Neural crest cell (in vitro differentiated cells): ENCODE results near the gene HOGA1. TPM values are rescaled to one million over a fixed set of nuclear protein-coding genes. Genes with fewer than 3 reads are reported as not detected.
A peak's percentile ranks its signal among the peaks of the same experiment; 100 is the strongest.

Source experiments
- DNase-seq: peaks from one replicate; pipeline ENCODE4 v3.0.0; 2021; ENCODE audit warnings: low read depth, mixed read lengths, low spot score
- H3K27ac Mint-ChIP-seq: one replicate; pipeline ENCODE4 v1.8.0; 2021; ENCODE audit warnings: mild to moderate bottlenecking, mixed read lengths; ENCODE audit not compliant: unreplicated experiment
- H3K27me3 Mint-ChIP-seq: 2 replicates; pipeline ENCODE4 v1.8.0; 2021; ENCODE audit warnings: low read depth, mild to moderate bottlenecking, mixed read lengths
- H3K36me3 Mint-ChIP-seq: 2 replicates; pipeline ENCODE4 v1.8.0; 2021; ENCODE audit warnings: low read depth, mild to moderate bottlenecking, mixed read lengths
- H3K4me1 Mint-ChIP-seq: 2 replicates; pipeline ENCODE4 v1.8.0; 2021; ENCODE audit warnings: mixed read lengths
- H3K4me3 Mint-ChIP-seq: one replicate; pipeline ENCODE4 v1.8.0; 2021; ENCODE audit warnings: mild to moderate bottlenecking, mixed read lengths
- H3K9me3 Mint-ChIP-seq: 2 replicates; pipeline ENCODE4 v1.8.0; 2021; ENCODE audit warnings: mixed read lengths
- total RNA-seq: library from RNA; stranded (reverse); gene quantifications from 2 replicates; pipeline ENCODE4 v1.2.1, GENCODE V29; 2021
- TF ChIP-seq, protein P1 (sequence below): fragments of 200-600 bp; sonication (generic); conservative IDR thresholded peaks from 2 replicates; pipeline ENCODE4 v1.5.0; 2021; ENCODE audit warnings: antibody characterized with exemption, mild to moderate bottlenecking

HOGA1 gene
- total RNA-seq, 1 donor from 2014 or later: 0.23 TPM

DNA sequence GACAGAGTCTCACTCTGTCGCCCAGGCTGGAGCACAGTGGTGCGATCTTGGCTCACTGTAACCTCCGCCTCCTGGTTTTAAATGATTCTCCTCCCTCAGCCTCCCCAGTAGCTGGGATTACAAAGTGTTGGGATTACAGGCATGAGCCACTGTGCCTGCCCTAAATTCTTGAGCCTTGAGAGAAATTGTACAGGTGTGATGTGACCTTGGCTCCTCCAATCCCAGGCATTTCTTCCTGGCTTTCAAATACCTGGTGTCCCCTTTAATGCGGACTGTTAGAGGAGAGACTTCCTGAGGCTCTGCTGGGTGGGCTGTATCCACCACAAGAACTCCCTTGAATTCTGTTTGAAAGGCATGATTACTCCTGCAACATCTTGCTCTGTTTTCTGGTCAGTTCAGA, 34.1 kb downstream of the HOGA1 start:
- Mint-ChIP-seq H3K27ac (no peak overlapping the region), H3K36me3 (no peaks in the 10 kb centered on the region), H3K4me3 (no peak overlapping the region), H3K4me1 (no peaks in the 10 kb centered on the region), H3K9me3 (no peaks in the 10 kb centered on the region), H3K27me3 (no peaks in the 10 kb centered on the region)
- no peak for DNase-seq
- TF ChIP-seq, protein P1, sequence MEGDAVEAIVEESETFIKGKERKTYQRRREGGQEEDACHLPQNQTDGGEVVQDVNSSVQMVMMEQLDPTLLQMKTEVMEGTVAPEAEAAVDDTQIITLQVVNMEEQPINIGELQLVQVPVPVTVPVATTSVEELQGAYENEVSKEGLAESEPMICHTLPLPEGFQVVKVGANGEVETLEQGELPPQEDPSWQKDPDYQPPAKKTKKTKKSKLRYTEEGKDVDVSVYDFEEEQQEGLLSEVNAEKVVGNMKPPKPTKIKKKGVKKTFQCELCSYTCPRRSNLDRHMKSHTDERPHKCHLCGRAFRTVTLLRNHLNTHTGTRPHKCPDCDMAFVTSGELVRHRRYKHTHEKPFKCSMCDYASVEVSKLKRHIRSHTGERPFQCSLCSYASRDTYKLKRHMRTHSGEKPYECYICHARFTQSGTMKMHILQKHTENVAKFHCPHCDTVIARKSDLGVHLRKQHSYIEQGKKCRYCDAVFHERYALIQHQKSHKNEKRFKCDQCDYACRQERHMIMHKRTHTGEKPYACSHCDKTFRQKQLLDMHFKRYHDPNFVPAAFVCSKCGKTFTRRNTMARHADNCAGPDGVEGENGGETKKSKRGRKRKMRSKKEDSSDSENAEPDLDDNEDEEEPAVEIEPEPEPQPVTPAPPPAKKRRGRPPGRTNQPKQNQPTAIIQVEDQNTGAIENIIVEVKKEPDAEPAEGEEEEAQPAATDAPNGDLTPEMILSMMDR: no peak

DNA sequence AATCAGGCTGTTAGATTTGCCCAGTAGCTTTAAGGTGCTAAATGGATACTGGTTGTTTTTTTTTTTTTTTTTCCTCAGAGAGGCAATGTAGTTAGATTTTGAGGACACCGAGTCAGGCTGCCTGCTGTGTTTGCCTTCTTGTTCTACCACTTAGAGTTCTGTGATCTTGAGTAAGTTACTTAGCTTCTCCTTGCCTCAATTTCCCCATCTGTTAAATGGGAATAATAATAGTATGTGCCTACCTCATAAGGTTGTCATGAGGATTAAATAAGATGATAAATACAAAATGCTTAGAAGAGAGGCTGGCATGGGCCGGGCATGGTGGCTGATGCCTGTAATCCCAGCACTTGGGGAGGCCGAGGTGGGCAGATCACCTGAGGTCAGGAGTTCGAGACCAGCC, 34.5 kb downstream of the HOGA1 start:
- TF ChIP-seq, protein P1: no peak
- Mint-ChIP-seq H3K27ac (no peak overlapping the region), H3K9me3 (no peaks in the 10 kb centered on the region), H3K4me1 (no peaks in the 10 kb centered on the region), H3K27me3 (no peaks in the 10 kb centered on the region), H3K36me3 (no peaks in the 10 kb centered on the region), H3K4me3 (no peak overlapping the region)
- DNase-seq: no peak

DNA sequence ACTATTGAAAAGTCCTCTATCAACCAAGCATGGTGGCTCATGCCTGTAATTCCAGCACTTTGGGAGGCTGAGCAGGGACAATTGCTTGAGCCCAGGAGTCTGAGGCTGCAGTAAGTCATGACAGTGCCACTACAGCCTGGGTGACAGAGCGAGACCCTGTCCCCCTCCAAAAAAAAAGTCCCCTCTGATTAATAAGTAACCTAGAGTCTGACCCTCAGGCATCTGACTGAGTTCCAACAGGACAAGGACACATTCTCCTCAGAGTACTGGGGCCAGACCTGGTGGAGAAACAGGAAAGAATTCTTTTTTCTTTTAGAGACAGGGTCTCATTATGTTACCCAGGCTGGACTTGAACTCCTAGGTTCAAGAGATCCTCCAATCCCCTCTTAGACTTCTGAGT, 39.1 kb downstream of the HOGA1 start:
- TF ChIP-seq, protein P1: no peak

GRCh38 chr10:97627731-97628130, 43.5 kb downstream of the HOGA1 start:
- no peaks in the 10 kb centered on the region for H3K36me3 Mint-ChIP-seq
- H3K27me3 Mint-ChIP-seq: no peaks in the 10 kb centered on the region
- H3K4me1 Mint-ChIP-seq: peaks cover 5% of the 10 kb centered on the region
- TF ChIP-seq, protein P1: no peak
- no peaks in the 10 kb centered on the region for H3K9me3 Mint-ChIP-seq
- peak overlapping the region; percentile 15 for H3K4me3 Mint-ChIP-seq
- no peak overlapping the region for H3K27ac Mint-ChIP-seq
- no peak for DNase-seq

More for the DNA sequence above, 39.1 kb downstream of the HOGA1 start:
- Mint-ChIP-seq H3K4me3 (no peak overlapping the region), H3K4me1 (no peaks in the 10 kb centered on the region), H3K27me3 (no peaks in the 10 kb centered on the region), H3K27ac (no peak overlapping the region), H3K9me3 (no peaks in the 10 kb centered on the region), H3K36me3 (no peaks in the 10 kb centered on the region)
- DNase-seq: no peak

DNA sequence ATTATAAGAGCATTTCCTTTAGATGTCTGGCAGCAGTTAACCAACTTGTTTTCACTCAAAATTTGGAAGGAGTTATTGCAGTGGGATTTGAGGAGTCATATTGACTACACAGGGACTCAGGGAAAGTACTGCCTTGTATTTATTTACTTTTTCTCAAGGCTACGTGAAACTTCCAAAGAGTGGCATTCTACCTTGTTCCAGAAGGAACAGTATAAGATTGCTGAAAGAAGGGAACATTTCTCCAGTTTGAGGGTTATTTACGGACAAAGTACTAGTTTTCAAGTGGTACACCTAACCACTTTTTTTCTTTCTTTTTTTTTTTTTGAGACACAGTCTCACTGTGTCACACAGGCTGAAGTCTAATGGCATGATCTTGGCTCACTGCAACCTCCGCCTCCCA, 44.0 kb downstream of the HOGA1 start:
- H3K9me3 Mint-ChIP-seq: no peaks in the 10 kb centered on the region
- no peaks in the 10 kb centered on the region for H3K27me3 Mint-ChIP-seq
- DNase-seq: no peak
- peaks cover 7% of the 10 kb centered on the region for H3K4me1 Mint-ChIP-seq
- no peak overlapping the region for H3K27ac Mint-ChIP-seq
- TF ChIP-seq, protein P1: no peak
- no peaks in the 10 kb centered on the region for H3K36me3 Mint-ChIP-seq
- H3K4me3 Mint-ChIP-seq: peak overlapping the region; percentile 9

- Mint-ChIP-seq H3K9me3 (no peaks in the 10 kb centered on the region), H3K36me3 (no peaks in the 10 kb centered on the region), H3K27ac (no peak overlapping the region), H3K4me1 (peaks cover 15% of the 10 kb centered on the region), H3K4me3 (peak overlapping the region; percentile 38), H3K27me3 (no peaks in the 10 kb centered on the region)
- TF ChIP-seq, protein P1: no peak
- no peak for DNase-seq
These were observed 45.1 kb downstream of the HOGA1 start for GRCh38 chr10:97629289-97629688.
